LNCaP clone FGC (cell line): ENCODE results near the gene TRMT44.

ENCODE experiments used
- DNase-seq: peaks from one replicate; pipeline ENCODE4 v3.0.0-alpha.2; 2011; ENCODE audit warnings: low read depth
- H3K4me3 ChIP-seq: 2 replicates; pipeline ENCODE4 v1.5.1; 2011; ENCODE audit warnings: mild to moderate bottlenecking, low read depth, low read length, control low read depth
- TF ChIP-seq, protein P1 (sequence below): IDR thresholded peaks from 2 replicates; pipeline ENCODE4 v1.5.1; 2012; ENCODE audit warnings: mild to moderate bottlenecking; ENCODE audit not compliant: control insufficient read depth, insufficient read depth; ENCODE audit errors: extremely low read depth

Gene TRMT44

DNA sequence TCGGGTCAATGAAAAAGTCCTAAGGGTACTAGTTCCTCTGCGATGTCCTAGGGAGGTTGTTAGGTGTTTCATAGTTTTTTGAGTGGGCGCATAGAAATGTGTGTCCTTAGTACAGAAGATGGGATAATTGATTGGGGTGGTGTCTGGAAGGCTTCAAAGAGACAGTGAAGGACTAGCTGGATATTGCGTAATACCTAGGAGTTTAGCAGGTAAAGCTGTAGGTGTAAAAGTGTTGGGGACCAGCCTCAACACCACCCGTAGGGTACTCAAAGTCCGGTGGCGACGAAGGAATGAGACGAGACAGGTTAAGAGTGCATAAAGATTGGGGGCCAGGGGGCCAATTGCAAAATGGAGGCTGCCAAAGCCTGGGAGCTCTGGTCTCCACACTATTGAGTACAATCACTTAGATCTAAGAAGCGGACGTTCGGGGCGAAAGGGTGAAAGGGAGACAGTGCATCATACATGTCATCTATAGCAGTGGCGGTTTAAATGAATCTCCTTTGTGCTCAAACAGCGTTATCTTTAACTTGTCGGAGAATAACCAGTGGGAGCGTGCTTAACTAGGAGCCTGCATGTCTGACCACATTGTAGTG, 1.0 kb downstream of the TRMT44 start:
- peak overlapping the region; percentile 97 for H3K4me3 ChIP-seq
- TF ChIP-seq, protein P1, sequence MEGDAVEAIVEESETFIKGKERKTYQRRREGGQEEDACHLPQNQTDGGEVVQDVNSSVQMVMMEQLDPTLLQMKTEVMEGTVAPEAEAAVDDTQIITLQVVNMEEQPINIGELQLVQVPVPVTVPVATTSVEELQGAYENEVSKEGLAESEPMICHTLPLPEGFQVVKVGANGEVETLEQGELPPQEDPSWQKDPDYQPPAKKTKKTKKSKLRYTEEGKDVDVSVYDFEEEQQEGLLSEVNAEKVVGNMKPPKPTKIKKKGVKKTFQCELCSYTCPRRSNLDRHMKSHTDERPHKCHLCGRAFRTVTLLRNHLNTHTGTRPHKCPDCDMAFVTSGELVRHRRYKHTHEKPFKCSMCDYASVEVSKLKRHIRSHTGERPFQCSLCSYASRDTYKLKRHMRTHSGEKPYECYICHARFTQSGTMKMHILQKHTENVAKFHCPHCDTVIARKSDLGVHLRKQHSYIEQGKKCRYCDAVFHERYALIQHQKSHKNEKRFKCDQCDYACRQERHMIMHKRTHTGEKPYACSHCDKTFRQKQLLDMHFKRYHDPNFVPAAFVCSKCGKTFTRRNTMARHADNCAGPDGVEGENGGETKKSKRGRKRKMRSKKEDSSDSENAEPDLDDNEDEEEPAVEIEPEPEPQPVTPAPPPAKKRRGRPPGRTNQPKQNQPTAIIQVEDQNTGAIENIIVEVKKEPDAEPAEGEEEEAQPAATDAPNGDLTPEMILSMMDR: no peak
- no peak for DNase-seq

- no peak for DNase-seq
- TF ChIP-seq, protein P1: no peak
- H3K4me3 ChIP-seq: peak overlapping the region; percentile 97
Measured at GRCh38 chr4:8442596-8443358, 2.2 kb downstream of the TRMT44 start.

- DNase-seq: no peak
- TF ChIP-seq, protein P1: no peak
- H3K4me3 ChIP-seq: no peak overlapping the region
Measured at GRCh38 chr4:8443801-8444200, 3.2 kb downstream of the TRMT44 start.

GRCh38 chr4:8446122-8446521, 5.5 kb downstream of the TRMT44 start:
- TF ChIP-seq, protein P1: no peak
- no peak for DNase-seq
- H3K4me3 ChIP-seq: no peak overlapping the region

DNA sequence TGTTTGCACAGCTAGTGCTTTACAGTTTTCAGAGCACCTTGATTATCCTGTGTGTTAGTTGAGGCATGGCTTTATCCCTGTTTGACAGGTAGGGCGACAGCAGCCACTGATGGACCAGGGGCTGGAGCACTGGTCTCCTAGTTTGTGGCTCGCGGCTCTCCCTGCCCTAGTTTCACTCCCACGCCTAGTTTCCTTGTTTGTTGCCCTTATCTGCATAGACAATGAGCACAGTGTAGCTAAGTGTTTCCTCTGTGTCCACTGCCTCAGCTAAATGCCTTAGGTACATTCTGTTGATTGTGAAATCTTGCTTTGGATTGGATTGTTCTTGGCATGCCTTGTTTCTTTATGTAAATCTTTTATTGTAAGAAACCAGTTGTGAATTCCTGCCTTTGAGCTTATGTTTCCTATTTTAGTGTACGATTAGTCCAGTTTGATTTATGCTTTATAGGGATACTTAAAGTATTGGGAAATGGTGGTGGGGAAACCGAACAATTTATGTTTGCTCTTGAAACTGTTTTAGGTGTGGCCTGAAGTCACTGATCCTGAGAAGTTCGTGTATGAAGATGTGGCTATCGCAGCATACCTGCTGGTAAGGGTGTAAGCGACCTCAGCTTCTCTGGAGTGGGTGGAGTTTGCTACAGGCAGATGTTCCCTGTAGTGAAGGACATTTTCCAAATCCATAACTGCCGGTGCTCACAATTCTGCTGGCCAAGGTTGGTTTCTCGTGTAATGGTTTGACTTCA, 11.0 kb downstream of the TRMT44 start:
- no peak overlapping the region for H3K4me3 ChIP-seq
- TF ChIP-seq, protein P1: no peak
- DNase-seq: no peak

GRCh38 chr4:8453957-8454356, 13.4 kb downstream of the TRMT44 start:
- TF ChIP-seq, protein P1: no peak
- H3K4me3 ChIP-seq: no peak overlapping the region
- no peak for DNase-seq
